HPDE6-E6E7 (cell line): ENCODE data around the gene KANK3.
"Not testable (repeated sequence)": the region's sequence is repeated elsewhere in the genome, so short reads cannot be mapped to it uniquely, and the experiment has no call there.

ENCODE experiments used
- DNase-seq: peaks from one replicate; pipeline ENCODE4 v3.0.0; 2011; ENCODE audit warnings: missing footprints; ENCODE audit errors: extremely low spot score

The KANK3 gene

GRCh38 chr19:8318835-8319234 lies 24.2 kb downstream of the KANK3 start:
- DNase-seq = not testable (repeated sequence)

GRCh38 chr19:8316351-8317125 lies 26.5 kb downstream of the KANK3 start:
- DNase-seq = no peak

- not testable (repeated sequence) for DNase-seq
Observed at GRCh38 chr19:8314981-8315640, 28.0 kb downstream of the KANK3 start.

- no peak for DNase-seq
Observed at GRCh38 chr19:8311461-8312260, 31.4 kb downstream of the KANK3 start.

- no peak for DNase-seq
Observed at GRCh38 chr19:8310342-8311055, 32.6 kb downstream of the KANK3 start.

GRCh38 chr19:8308891-8309291 lies 34.2 kb downstream of the KANK3 start:
- DNase-seq = no peak

- DNase-seq = peak; percentile 96
Observed at GRCh38 chr19:8307965-8308866, 34.8 kb downstream of the KANK3 start, which contains the start of gene CD320. TSS of gene CD320 (minus strand) at chr19:8308358. CDS start at chr19:8308290, 68 bp downstream.

GRCh38 chr19:8307400-8307964 lies 35.6 kb downstream of the KANK3 start:
- no peak for DNase-seq

GRCh38 chr19:8306235-8307054 lies 36.6 kb downstream of the KANK3 start:
- DNase-seq = no peak

- DNase-seq = no peak
Observed at GRCh38 chr19:8305798-8306197, 37.3 kb downstream of the KANK3 start.

- DNase-seq = no peak
Observed at GRCh38 chr19:8304841-8305621, 38.0 kb downstream of the KANK3 start.

- DNase-seq = no peak
Observed at GRCh38 chr19:8302734-8303133, 40.3 kb downstream of the KANK3 start.

- no peak for DNase-seq
Observed at GRCh38 chr19:8302357-8302691, 40.7 kb downstream of the KANK3 start.

GRCh38 chr19:8291337-8291736 lies 51.7 kb downstream of the KANK3 start:
- DNase-seq = not testable (repeated sequence)

GRCh38 chr19:8276508-8276907 lies 66.6 kb downstream of the KANK3 start:
- not testable (repeated sequence) for DNase-seq
